NCI-H146 (cell line): Measurements from ENCODE around the gene LIPH.

Experiments used
- DNase-seq: peaks from one replicate; lab custom pipeline; 2025; lab: John Stamatoyannopoulos, UW

Gene LIPH

DNA sequence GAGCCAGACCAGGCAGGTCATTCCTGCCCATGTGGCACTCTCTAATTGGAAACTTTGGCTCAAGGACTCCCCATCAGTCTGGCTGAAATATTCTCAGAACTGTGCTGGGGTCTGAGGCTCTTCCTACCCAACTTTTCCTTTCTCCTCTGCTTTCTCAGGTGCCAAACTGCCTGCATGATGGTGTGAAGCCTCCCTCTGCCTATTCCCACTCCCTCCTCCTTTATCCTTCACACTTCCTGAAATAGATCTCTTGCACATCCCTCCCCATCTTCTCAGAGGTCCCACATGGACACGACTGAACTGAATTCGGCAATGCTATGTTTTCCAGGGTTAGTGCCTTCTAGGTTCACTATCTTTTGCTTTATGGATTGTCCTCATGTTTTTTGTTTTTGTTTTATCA, 12.5 kb downstream of the LIPH start:
- no peak for DNase-seq

DNA sequence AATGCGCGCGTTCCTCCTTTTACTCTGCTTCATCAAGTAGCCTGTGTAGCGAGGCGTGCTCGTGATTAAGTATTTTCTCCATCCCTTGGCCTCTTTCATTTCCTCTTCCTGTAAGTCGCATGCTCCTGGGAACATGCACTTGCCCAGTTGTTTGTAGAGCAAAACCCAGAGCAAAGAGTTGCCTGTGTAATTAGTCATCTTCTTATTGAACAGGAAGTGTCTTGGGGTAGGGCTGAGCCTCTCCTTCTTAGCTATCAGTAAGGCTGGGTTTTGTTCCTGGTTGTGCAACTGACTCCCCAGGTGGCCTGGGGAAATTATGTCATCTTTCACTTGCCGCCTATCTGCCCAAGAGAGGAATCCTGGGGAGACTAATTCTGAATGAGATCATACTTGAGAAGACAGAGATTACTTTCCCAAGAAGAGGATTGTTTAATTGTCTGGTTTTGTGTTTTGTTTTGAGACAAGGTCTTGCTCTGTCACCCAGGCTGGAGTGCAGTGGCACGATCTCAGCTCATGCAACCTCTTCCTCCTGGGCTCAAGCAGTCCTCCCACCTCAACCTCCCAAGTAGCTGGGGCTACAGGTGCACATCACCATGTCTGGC, 14.9 kb downstream of the LIPH start:
- peak; percentile 27 for DNase-seq

DNA sequence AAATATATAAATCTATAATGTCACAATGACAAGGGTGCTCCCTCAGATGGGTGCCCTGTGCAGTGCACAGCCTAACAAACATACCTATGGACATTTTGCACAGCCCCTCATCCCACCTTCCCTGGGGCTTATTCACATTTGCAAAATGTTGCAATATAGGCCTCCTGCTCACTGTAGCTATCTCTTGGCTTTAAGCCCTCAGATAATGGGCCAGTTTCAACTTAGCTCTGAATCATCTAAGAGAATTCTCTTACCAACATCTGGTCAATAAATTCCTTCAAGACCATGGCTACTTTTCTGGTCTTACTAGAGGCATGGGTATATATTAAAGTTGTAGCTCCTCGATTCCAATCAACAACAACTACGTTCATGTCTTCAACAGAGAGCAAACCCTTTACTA, 17.9 kb downstream of the LIPH start:
- DNase-seq: no peak

DNA sequence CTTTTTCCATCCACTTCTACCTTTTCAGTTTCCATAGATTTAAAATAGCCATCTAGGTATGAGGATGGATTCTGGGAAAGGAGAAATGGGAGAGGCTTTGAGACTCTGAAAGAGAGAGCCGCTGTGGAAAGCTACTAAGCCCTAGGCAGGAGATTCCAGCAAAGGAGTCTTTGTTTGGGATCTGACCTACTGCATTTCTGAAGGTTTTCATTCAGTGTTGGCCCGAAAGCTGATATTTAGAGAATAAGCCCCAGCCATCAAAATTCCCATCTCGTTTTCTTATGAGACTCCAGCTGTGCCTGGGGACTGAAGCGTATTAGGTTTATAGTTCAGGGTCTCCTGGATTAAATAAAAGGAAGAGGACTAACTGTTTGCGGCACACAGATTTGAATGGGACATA, 19.5 kb downstream of the LIPH start:
- no peak for DNase-seq

DNA sequence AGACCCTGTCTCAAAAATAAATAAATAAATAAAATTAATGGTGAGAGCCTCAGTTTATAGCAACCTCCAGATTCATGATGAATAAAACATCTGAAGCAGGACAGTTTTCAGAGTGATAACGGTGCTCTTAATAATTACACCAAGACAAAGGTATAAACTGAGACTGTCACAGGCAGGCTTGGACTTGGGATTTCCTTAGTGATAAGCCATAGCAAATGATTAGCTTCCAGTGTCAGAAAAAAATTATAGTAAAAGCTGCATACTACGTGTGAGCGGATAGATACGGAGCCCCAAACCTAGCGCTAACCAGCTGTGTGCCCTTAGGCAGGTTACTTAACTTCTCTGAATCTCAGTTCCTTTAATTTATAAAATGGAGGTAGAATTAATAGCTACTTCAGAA, 21.5 kb downstream of the LIPH start:
- no peak for DNase-seq

- DNase-seq: no peak
Observed at GRCh38 chr3:185528532-185528931, 23.9 kb downstream of the LIPH start.

- no peak for DNase-seq
Observed at GRCh38 chr3:185527364-185527763, 25.0 kb downstream of the LIPH start.

GRCh38 chr3:185526349-185526951, 25.9 kb downstream of the LIPH start:
- no peak for DNase-seq

DNA sequence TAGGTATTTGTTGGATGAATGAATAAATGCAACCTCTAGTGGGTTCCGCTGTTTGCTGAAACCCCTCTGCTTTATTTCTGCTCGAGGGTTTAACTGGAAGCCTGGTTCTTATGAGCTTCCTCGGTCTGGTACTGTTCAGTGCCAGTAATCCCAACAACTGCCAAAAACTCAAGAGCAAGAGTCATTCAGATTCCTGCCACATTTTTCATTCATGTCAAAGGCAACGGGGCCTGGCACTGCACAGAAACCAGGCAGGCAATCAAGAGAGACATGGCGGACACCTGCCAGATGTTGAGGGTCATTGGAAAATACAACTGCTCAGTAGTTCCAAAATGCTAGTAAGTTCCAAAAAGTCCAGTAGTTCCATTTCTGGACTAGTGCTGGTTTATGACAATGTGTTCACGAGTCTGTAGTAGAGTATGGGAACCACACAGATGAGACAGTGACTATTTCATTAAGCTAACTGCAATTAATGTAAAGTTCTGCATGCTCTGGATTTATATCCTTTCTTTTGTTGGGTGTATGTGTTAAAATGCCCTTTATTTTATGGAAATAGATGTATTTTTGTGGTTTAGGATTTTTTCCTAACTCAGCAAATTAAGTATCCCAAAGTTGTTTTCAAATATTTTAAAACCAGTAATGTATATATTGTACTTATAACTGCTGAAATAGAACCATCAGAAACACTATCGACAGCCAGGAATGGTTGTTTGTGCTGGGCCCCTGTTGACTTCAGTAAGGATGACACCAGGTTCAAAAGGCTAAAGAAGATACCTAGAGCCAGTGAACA, 30.8 kb downstream of the LIPH start:
- no peak for DNase-seq

DNA sequence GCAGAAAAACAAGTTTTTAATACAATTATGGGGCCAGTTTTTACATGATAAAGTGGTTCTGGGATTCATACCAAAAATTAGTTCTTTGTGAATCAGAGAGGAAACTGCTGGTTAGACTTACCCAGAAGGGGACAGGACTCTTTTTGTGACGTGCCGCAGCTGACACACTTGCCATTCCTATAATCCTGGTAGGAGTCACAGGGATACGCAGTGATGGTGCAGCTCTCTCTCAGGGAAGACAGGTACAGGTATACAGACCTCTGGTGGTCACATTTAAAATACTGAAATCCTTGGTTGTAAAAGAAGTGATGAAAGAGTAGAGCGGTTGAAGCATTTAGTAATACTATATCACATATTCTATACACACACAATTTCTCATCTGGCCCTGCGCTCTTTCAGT, 33.4 kb downstream of the LIPH start:
- DNase-seq: peak; percentile 13

DNA sequence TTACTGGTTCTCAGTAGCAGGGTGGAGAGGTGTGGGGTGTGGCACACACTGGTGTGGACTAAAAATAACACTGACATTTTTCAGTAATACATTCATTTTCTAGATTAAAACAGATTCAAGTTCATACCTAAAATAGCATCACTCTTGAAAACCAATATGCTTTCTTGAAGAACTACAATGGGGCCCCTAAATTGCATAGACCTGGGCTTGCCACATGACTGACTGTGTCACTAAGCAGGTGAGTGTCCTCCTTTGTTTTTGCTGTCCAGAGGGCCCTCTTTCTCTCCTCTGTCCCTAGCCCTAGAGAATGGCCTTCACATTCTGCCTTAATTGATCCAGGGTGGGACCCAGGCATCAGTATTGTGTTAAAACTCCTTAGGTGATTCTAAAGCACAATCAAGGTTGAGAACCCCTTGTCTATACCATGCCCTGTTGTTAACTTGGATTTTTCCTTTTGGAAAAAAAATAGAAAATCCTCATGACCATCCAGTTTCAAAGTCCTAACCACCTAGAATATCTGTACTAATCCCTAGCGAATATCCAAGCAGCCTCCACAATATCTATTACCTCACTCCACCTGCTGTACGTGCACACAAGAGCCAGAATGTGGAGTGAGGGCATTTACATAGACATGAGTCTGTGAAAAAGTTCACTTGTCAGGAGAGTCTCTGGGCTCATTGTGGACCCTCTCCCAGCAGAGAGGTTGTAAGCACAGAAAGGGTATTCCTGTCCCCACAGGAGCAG, 34.8 kb downstream of the LIPH start:
- DNase-seq: no peak

DNA sequence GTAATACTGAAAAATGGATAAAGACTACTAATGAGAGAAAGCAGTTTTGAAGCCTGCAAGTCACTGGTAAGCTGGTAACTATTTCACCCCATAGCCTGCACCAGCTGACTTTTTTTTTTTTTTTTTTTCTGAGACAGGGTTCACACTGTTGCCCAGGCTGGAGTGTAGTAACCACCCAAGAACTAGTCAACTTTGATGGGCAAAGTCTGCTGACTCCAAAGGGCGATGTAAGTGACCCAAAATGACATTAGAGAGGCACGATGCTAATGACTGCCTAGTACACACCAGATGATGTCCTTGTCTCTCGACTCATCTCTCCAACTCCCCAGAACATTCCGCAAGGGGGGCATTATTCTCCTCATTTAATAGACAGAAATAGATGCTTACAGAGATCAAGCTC, 40.7 kb downstream of the LIPH start:
- no peak for DNase-seq

GRCh38 chr3:185508335-185508991, 43.9 kb downstream of the LIPH start:
- DNase-seq: no peak

GRCh38 chr3:185507883-185508282, 44.5 kb downstream of the LIPH start:
- no peak for DNase-seq

GRCh38 chr3:185504636-185505035, 47.8 kb downstream of the LIPH start:
- DNase-seq: no peak

DNA sequence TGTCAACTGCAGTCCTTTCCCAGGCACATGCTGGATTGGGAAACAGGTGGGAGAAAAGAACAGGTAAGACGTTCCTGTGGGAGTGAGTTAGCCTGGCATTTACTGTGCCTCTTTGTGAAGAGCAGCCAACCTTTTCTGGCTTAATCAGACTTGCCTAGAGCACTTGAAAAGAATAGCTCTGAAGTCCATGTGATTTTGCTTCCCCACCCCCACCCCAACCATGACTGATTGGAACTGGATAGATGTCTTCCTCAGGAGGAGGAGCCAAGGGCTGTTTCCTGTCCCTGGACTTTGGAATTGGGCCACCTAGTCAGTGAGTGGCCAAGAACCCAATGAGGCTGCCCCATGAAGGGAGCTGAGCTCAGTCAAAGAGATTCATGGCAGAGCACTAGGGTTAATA, 48.9 kb downstream of the LIPH start:
- DNase-seq: no peak

- no peak for DNase-seq
Observed at GRCh38 chr3:185502987-185503386, 49.4 kb downstream of the LIPH start.

- peak; percentile 96 for DNase-seq
Observed at GRCh38 chr3:185498503-185499396, 53.6 kb downstream of the LIPH start, which contains the start of gene TMEM41A. TSS of gene TMEM41A (minus strand) at chr3:185499035. CDS start at chr3:185498961, 74 bp downstream.

- DNase-seq: no peak
Observed at GRCh38 chr3:185490241-185490640, 62.1 kb downstream of the LIPH start.

- no peak for DNase-seq
Observed at GRCh38 chr3:185489462-185489861, 62.9 kb downstream of the LIPH start.

DNA sequence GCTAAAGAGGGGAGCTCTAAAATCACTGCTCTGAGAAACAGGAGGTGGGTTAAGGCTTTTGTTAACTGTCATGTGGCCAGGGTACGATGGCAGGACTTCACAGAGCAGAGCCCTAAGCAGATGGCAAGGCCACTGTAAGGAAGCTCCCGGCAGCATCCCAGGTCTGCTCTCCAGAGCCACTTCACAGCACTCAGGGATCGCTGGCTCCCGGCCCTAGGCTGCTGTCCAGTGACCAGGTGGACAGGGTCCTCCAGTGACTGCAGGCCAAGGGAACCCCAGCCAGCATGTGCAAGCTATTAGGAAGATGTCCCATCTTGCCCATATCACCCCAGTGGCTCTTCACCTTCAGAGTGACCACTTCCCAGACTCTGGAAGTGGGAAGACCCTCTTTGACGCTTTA, 63.9 kb downstream of the LIPH start:
- DNase-seq: no peak
